Measurements from ENCODE around the gene MAPK8IP2. TPM values are rescaled to one million over a fixed set of nuclear protein-coding genes. Genes with fewer than 3 reads are reported as not detected.
"Not testable (repeated sequence)": the region's sequence is repeated elsewhere in the genome, so short reads cannot be mapped to it uniquely, and the experiment has no call there.

Gene MAPK8IP2
- polyA plus RNA-seq, 1 experiment: 0.39 TPM

DNA sequence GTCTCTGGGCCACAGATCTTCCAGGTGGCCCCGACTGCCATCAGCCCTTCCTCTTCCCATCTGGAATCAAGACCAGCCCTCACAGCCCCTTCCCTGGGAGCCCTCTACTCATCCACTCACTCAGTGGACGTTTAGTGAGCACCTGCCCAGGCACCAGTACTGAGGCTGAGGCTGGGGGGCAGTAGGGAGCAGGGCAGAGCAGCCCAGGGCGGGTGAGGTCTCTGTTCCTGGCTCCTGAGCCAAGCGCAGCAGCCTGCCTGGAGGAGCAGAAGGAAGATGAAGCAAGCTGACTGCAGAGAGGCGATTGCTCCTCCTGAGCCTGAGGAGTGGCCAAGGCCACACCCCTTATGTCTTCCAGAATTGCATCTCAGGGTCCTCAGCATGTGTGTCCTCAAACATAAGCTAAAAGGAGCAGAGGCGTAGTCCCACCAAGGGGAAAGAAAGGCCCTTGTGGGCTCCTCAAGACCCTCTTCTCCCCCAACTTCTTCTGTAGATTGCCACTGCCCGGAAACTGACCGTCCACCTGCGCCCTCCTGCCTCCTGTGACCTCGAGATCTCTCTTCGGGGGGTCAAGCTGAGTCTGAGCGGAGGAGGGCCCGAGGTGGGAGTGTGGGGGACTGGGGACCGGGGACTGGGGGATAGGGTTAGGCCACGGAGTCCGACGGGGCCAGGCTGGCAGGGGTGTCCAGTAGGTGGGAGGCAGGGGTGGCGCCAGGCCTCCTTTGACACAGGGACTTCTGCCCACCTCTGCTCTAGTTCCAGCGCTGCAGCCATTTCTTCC lies 5.8 kb downstream of the MAPK8IP2 start:
- POLR2A ChIA-PET: no interaction called here
- Histone ChIP-seq H3K36me3 (ENCODE audit: control insufficient read depth, insufficient read depth, low read length) (no peaks in the 10 kb centered on the region), H3K4me3 (ENCODE audit: low read depth, low read length) (no peak overlapping the region), H3K27me3 (ENCODE audit: control insufficient read depth, insufficient read depth, low read length) (peaks cover 31% of the 10 kb centered on the region)
- CTCF ChIA-PET: no interaction called here
- DNase-seq (ENCODE audit: low read depth): no peak
- peak; percentile 9; the same call in 1 of the 2 replicates for TF ChIP-seq CTCF (IDR thresholded peaks at IDR 0.05; ENCODE audit: insufficient read depth, low read depth, low read length)

DNA sequence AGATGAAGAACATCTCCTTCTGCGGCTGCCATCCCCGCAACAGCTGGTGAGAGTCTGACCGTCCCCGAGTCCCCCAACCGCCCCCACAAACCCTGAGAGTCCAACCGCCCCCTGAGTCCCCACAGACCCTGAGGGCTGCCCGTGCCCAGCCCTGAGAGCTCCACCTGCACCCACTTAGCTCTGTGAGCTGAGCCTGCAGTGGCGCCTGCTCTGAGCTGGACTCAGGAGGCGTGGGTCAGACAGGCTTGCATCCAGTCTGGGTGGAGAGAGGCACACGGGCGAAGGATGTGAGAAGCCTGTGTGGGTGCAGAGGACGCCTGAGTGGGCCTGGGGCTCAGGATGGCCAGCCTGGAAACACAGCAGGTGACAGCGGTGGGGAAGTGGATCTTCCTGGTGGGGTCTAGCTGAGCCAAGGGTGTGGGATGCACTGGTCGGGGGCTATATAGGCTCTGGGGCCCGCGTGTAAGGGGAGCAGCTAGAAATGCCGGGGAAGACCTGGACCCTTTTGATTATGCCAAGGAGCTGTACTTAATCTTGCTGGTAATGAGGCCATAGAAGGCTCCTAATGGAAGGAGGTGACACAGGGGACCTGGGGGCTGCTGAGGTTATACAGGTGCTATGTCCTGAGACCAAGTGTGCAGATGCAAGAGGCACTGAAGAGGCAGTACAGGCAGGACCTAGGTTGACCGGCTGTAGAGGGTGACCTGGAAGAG lies 6.5 kb downstream of the MAPK8IP2 start:
- ChIA-PET POLR2A (no interaction called here), CTCF (interaction anchor here (0.8 kb wide), 1 partner anchor 14 kb away, joined by 3 read pairs; no protein-coding TSS in a partner anchor)
- DNase-seq (ENCODE audit: low read depth): no peak
- Histone ChIP-seq H3K27me3 (ENCODE audit: control insufficient read depth, insufficient read depth, low read length) (peaks cover 25% of the 10 kb centered on the region), H3K4me3 (ENCODE audit: low read depth, low read length) (no peak overlapping the region), H3K36me3 (ENCODE audit: control insufficient read depth, insufficient read depth, low read length) (no peaks in the 10 kb centered on the region)
- TF ChIP-seq CTCF (IDR thresholded peaks at IDR 0.05; ENCODE audit: insufficient read depth, low read depth, low read length): no peak

- Histone ChIP-seq H3K36me3 (ENCODE audit: control insufficient read depth, insufficient read depth, low read length) (no peaks in the 10 kb centered on the region), H3K4me3 (ENCODE audit: low read depth, low read length) (no peak overlapping the region), H3K27me3 (ENCODE audit: control insufficient read depth, insufficient read depth, low read length) (peaks cover 20% of the 10 kb centered on the region)
- DNase-seq (ENCODE audit: low read depth): no peak
- ChIA-PET POLR2A (no interaction called here), CTCF (interaction anchor here (0.8 kb wide), 1 partner anchor 13 kb away, joined by 3 read pairs; no protein-coding TSS in a partner anchor)
- no peak for TF ChIP-seq CTCF (IDR thresholded peaks at IDR 0.05; ENCODE audit: insufficient read depth, low read depth, low read length)
Observed at GRCh38 chr22:50607659-50608020, 7.0 kb downstream of the MAPK8IP2 start.

DNA sequence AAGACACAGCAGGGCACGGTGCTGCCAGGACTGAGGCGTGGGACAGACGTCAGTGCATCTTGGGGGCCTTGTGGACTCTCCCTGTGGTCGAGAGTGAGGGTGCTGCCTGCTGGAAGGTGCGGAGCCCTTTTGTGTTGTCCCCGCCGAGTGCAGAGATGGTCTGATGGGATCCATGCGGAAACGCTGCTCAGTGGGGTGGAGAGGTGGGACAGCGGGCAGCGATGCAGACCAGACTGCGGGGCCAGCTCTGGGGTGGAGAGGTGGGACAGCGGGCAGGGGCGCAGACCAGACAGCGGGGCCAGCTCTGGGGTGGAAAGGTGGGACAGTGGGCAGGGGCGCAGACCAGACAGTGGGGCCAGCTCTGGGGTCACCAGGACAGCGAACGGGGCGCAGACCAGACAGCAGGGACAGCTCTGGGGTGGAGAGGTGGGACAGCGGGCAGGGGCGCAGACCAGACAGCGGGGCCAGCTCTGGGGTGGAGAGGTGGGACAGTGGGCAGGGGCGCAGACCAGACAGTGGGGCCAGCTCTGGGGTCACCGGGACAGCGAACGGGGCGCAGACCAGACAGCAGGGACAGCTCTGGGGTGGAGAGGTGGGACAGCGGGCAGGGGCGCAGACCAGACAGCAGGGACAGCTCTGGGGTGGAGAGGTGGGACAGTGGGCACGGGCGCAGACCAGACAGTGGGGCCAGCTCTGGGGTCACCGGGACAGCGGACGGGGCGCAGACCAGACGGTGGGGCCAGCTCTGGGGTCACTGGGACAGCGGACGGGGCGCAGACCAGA lies 7.7 kb downstream of the MAPK8IP2 start:
- POLR2A ChIA-PET; DNase-seq (ENCODE audit: low read depth): not testable (repeated sequence)
- CTCF ChIA-PET: interaction anchor here (0.8 kb wide), 1 partner anchor 13 kb away, joined by 3 read pairs; no protein-coding TSS in a partner anchor

DNA sequence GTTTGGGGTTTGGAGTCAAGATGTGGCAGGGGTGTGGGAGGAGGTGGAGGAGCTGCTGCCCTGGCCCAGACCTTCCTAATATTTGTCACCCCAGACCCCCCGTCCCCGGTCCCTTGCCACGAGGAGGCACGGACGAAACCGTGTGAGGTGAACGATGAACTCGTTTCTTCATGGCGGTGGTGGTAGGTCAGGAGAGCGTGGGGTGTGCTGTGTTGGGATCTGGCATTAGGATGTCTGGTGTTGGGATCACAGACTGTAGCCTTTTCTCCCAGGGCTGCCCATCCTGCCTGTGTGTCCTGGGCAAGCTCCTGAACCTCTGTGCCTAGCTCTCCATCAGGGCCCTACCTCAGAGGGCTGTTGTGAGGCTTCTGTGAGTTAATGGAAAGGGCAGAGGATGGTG lies 8.4 kb downstream of the MAPK8IP2 start:
- Histone ChIP-seq H3K36me3 (ENCODE audit: control insufficient read depth, insufficient read depth, low read length) (no peaks in the 10 kb centered on the region), H3K4me3 (ENCODE audit: low read depth, low read length) (no peak overlapping the region), H3K27me3 (ENCODE audit: control insufficient read depth, insufficient read depth, low read length) (peaks cover 11% of the 10 kb centered on the region)
- DNase-seq (ENCODE audit: low read depth): no peak
- ChIA-PET CTCF (interaction anchor here (0.6 kb wide), 1 partner anchor 10 kb away, joined by 3 read pairs; no protein-coding TSS in a partner anchor), POLR2A (no interaction called here)
- TF ChIP-seq CTCF (IDR thresholded peaks at IDR 0.05; ENCODE audit: insufficient read depth, low read depth, low read length): no peak

More for the DNA sequence above, 7.7 kb downstream of the MAPK8IP2 start:
- H3K36me3 ChIP-seq (ENCODE audit: control insufficient read depth, insufficient read depth, low read length); H3K4me3 ChIP-seq (ENCODE audit: low read depth, low read length): not testable (repeated sequence)
- H3K27me3 ChIP-seq (ENCODE audit: control insufficient read depth, insufficient read depth, low read length): peaks cover 17% of the 10 kb centered on the region

Data from BJ (cell line).